Duodenal mucosa (tissue), 2 donors: ENCODE results near the gene IFRD1.
A peak's percentile ranks its signal among the peaks of the same experiment; 100 is the strongest.
"Not testable (repeated sequence)": the region's sequence is repeated elsewhere in the genome, so short reads cannot be mapped to it uniquely, and the experiment has no call there.

Experiments
- H3K27ac ChIP-seq: one replicate; pipeline ENCODE4 v1.7.0; 2013; ENCODE audit warnings: low read depth, low read length
- H3K27me3 ChIP-seq, 2 donors: one replicate each; pipeline ENCODE4 v1.7.0; 2013; ENCODE audit warnings: low read length in 2 of 2, control low read depth in 1 of 2; ENCODE audit not compliant: insufficient read depth in 2 of 2, control insufficient read depth in 1 of 2
- H3K36me3 ChIP-seq, 2 donors: one replicate each; pipeline ENCODE4 v1.7.0; 2013; ENCODE audit warnings: low read length in 2 of 2, control low read depth in 1 of 2; ENCODE audit not compliant: insufficient read depth in 2 of 2, control insufficient read depth in 1 of 2
- H3K4me1 ChIP-seq, 2 donors: one replicate each; pipeline ENCODE4 v1.7.0; 2013; ENCODE audit warnings: low read length in 2 of 2, control low read depth in 1 of 2; ENCODE audit not compliant: insufficient read depth in 2 of 2, control insufficient read depth in 1 of 2
- H3K4me3 ChIP-seq, 2 donors: one replicate each; pipeline ENCODE4 v1.7.0; 2013; ENCODE audit warnings: low read length in 2 of 2, low read depth in 1 of 2
- H3K9ac ChIP-seq, 2 donors: one replicate each; pipeline ENCODE4 v1.7.0; 2013; ENCODE audit warnings: low read length in 2 of 2, low read depth in 1 of 2
- H3K9me3 ChIP-seq, 2 donors: one replicate each; pipeline ENCODE4 v1.7.0; 2013; ENCODE audit warnings: low read length in 2 of 2, control low read depth in 1 of 2; ENCODE audit not compliant: control insufficient read depth in 1 of 2

Gene IFRD1

DNA sequence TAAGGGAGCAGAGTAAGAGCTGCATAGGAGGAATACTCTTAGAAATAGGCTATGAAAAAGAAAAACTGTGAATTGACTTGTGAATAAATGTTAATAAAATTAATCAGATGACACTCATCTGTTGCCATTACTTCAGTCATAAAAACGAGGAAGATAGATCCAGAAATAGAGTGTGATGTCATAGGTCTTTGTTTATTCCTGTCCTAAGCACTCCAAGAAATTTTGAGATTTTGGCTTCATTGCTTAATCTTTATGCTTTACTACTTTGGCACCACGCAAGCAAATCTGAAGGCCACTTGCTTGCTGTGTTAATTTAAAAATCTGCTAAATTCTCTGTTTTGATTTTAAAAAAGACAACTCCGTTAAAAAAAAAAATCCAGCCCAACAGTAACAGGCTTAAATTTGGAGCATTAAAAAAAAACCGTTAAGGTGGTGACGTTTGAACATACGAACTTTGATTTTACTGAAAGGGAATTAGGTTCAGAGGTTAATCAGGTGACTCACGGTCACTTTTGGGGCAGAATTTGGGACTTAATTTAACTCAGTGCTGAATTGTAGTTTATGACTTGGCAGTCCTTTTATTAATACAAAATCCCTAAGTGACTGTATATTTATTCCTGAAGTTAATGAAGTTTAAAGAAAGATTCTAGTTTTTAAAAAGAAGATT, 3.4 kb downstream of the IFRD1 start:
- H3K27me3 ChIP-seq: no peaks in the 10 kb centered on the region
- H3K9me3 ChIP-seq: no peaks in the 10 kb centered on the region
- peak overlapping the region in 1 of 2 donors; percentile 61 for H3K4me3 ChIP-seq
- peaks cover 23 to 39% of the 10 kb centered on the region in 2 donors for H3K4me1 ChIP-seq
- H3K9ac ChIP-seq: peak overlapping the region in 1 of 2 donors; percentile 99
- H3K36me3 ChIP-seq: peaks cover 14 to 21% of the 10 kb centered on the region in 2 donors
- peak overlapping the region; percentile 39 for H3K27ac ChIP-seq

GRCh38 chr7:112454191-112454590, 3.9 kb downstream of the IFRD1 start:
- not testable (repeated sequence) for H3K4me3 ChIP-seq, H3K27ac ChIP-seq, H3K27me3 ChIP-seq, H3K9ac ChIP-seq, H3K9me3 ChIP-seq
- H3K36me3 ChIP-seq: peaks cover 20 to 26% of the 10 kb centered on the region in 2 donors
- peaks cover 22 to 34% of the 10 kb centered on the region in 2 donors for H3K4me1 ChIP-seq

DNA sequence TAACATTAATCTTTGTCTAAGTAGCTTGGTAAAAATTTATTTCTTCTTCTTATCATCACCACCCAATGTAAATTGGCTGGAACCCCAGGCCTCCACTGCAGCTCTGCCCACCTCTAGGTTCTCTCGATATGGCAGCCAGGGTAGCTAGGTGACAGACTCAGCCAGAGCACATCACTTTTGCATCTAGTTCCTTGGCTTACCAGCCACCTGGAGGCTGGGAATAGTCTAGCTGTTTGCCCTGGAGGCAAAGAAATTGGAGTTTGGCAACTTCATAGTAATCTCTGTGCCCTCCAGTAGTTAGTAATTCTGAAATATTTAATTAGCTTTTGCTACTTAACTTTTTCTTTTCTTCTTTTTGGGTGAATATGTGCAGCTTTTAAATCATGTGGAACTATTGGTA, 9.4 kb downstream of the IFRD1 start:
- Histone ChIP-seq H3K4me1 (peaks cover 4 to 28% of the 10 kb centered on the region in 2 donors), H3K36me3 (peaks cover 46 to 58% of the 10 kb centered on the region in 2 donors), H3K9me3 (no peaks in the 10 kb centered on the region), H3K9ac (no peak overlapping the region), H3K4me3 (no peak overlapping the region), H3K27ac (no peak overlapping the region), H3K27me3 (no peaks in the 10 kb centered on the region)

GRCh38 chr7:112462236-112462635, 12.0 kb downstream of the IFRD1 start:
- Histone ChIP-seq H3K4me3 (no peak overlapping the region), H3K27ac (no peak overlapping the region), H3K9ac (no peak overlapping the region), H3K36me3 (peaks cover 36 to 65% of the 10 kb centered on the region in 2 donors), H3K27me3 (no peaks in the 10 kb centered on the region), H3K4me1 (peaks cover 4 to 17% of the 10 kb centered on the region in 2 donors), H3K9me3 (no peaks in the 10 kb centered on the region)

- H3K27me3 ChIP-seq: no peaks in the 10 kb centered on the region
- H3K9me3 ChIP-seq: no peaks in the 10 kb centered on the region
- H3K4me3 ChIP-seq: no peak overlapping the region
- H3K27ac ChIP-seq: no peak overlapping the region
- peaks cover 0 to 5% of the 10 kb centered on the region in 2 donors for H3K4me1 ChIP-seq
- H3K9ac ChIP-seq: no peak overlapping the region
- H3K36me3 ChIP-seq: peaks cover 47 to 67% of the 10 kb centered on the region in 2 donors
These were observed 17.6 kb downstream of the IFRD1 start for GRCh38 chr7:112467867-112468266.

- H3K4me1 ChIP-seq: no peaks in the 10 kb centered on the region
- no peaks in the 10 kb centered on the region for H3K27me3 ChIP-seq
- no peak overlapping the region for H3K9ac ChIP-seq
- H3K36me3 ChIP-seq: peaks cover 41 to 66% of the 10 kb centered on the region in 2 donors
- no peak overlapping the region for H3K4me3 ChIP-seq
- H3K9me3 ChIP-seq: no peaks in the 10 kb centered on the region
- H3K27ac ChIP-seq: no peak overlapping the region
These were observed 19.9 kb downstream of the IFRD1 start for GRCh38 chr7:112470194-112470593.

GRCh38 chr7:112476390-112477052, 26.3 kb downstream of the IFRD1 start:
- Histone ChIP-seq H3K4me3 (no peak overlapping the region), H3K4me1 (peaks cover 9 to 18% of the 10 kb centered on the region in 2 donors), H3K27me3 (no peaks in the 10 kb centered on the region), H3K9ac (no peak overlapping the region), H3K27ac (no peak overlapping the region), H3K36me3 (peaks cover 18 to 55% of the 10 kb centered on the region in 2 donors), H3K9me3 (no peaks in the 10 kb centered on the region)

GRCh38 chr7:112481121-112481736, 31.0 kb downstream of the IFRD1 start:
- no peaks in the 10 kb centered on the region for H3K27me3 ChIP-seq
- H3K27ac ChIP-seq: no peak overlapping the region
- H3K4me1 ChIP-seq: peaks cover 12 to 25% of the 10 kb centered on the region in 2 donors
- no peak overlapping the region for H3K9ac ChIP-seq
- H3K9me3 ChIP-seq: no peaks in the 10 kb centered on the region
- H3K36me3 ChIP-seq: peaks cover 0 to 18% of the 10 kb centered on the region in 2 donors
- H3K4me3 ChIP-seq: no peak overlapping the region

GRCh38 chr7:112481833-112482670, 31.8 kb downstream of the IFRD1 start:
- H3K27me3 ChIP-seq: no peaks in the 10 kb centered on the region
- peaks cover 12 to 25% of the 10 kb centered on the region in 2 donors for H3K4me1 ChIP-seq
- no peak overlapping the region for H3K27ac ChIP-seq
- H3K9ac ChIP-seq: no peak overlapping the region
- H3K9me3 ChIP-seq: no peaks in the 10 kb centered on the region
- peaks cover 0 to 10% of the 10 kb centered on the region in 2 donors for H3K36me3 ChIP-seq
- H3K4me3 ChIP-seq: no peak overlapping the region
